ENCODE results near the gene DGCR2.

DNA sequence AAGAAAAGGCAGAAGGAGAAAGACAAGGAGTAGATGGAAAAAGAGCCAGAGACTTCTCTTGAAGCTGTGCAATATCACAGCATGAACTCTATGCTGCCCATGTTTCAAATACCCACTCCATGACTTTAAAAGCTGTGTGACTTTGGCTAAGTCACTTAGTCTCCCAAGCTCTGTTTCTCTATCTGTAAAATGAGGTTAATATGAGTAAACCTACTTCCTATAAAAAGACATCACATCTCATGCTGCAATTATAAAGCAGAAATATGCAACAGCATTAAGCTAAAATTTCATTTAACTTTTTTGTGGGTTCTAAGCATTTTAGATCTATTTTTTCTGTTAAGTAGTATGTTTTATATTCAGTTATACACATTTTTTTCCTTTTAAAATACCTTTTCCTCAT lies 11.6 kb downstream of the DGCR2 start:
- no peak for TF ChIP-seq REST (IDR thresholded peaks at IDR 0.05; ENCODE audit: borderline replicate concordance)
- TF ChIP-seq CTCF (IDR thresholded peaks at IDR 0.05; ENCODE audit: poor library complexity, severe bottlenecking): no peak
